ENCODE data around the gene QRFP.
"Not testable (repeated sequence)": the region's sequence is repeated elsewhere in the genome, so short reads cannot be mapped to it uniquely, and the experiment has no call there.

The QRFP gene

DNA sequence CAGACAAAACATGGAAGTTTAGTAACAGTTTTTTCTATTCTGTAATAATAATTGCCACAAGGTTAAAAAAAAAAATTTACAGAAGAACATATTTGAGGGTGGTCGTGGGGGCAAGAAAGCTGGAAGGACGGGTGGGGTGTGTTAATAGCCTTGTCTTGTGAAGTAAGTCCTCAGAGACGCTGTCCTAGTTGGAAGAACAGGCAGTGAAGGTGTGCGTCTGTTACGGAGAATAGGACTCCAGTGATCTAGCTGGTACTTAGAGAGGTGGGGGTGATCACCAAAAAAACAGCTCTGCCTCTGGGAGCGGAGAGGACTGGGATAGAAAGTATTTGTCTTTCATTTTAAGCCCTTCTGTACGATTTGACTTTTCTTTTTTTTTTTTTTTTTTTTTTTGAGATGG lies 43.8 kb downstream of the QRFP start:
- TF ChIP-seq, protein P1, sequence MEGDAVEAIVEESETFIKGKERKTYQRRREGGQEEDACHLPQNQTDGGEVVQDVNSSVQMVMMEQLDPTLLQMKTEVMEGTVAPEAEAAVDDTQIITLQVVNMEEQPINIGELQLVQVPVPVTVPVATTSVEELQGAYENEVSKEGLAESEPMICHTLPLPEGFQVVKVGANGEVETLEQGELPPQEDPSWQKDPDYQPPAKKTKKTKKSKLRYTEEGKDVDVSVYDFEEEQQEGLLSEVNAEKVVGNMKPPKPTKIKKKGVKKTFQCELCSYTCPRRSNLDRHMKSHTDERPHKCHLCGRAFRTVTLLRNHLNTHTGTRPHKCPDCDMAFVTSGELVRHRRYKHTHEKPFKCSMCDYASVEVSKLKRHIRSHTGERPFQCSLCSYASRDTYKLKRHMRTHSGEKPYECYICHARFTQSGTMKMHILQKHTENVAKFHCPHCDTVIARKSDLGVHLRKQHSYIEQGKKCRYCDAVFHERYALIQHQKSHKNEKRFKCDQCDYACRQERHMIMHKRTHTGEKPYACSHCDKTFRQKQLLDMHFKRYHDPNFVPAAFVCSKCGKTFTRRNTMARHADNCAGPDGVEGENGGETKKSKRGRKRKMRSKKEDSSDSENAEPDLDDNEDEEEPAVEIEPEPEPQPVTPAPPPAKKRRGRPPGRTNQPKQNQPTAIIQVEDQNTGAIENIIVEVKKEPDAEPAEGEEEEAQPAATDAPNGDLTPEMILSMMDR (IDR thresholded peaks at IDR 0.05; ENCODE audit: extremely low read depth, missing control alignments) = no peak
- no peak for DNase-seq (ENCODE audit: low spot score)

DNA sequence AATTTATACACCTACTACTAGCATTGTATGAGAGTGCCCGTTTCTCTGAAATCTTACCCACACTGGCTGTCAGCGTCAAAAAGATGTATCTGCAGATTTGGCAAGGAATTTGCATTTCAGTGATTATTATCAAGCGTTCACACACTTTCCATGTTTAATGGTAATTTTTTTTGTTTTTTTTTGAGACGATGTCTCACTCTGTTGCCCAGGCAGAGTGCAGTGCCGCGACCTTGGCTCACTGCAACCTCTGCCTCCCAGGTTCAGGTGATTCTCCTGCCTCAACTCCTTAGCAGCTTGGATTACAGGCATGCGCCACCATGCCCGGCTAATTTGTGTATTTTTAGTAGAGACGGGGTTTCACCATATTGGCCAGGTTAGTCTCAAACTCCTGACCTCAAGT lies 47.3 kb downstream of the QRFP start:
- TF ChIP-seq, protein P1 (IDR thresholded peaks at IDR 0.05; ENCODE audit: extremely low read depth, missing control alignments) = no peak
- no peak for DNase-seq (ENCODE audit: low spot score)

DNA sequence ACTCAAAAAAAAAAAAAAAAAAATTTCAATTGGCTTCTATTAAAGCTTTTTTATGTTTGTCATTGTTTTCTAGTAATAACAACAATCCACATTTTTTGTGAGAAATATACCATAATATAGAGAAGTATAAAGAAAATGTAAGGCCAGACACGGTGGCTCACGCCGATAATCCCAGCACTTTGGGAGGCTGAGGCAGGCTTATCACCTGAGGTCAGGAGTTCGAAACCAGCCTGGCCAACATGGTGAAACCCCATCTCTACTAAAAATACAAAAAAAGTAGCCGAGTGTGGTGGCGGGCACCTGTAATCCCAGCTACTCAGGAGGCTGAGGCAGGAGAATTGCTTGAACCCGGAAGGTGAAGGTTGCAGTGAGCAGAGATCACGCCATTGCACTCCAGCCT lies 48.1 kb downstream of the QRFP start:
- DNase-seq (ENCODE audit: low spot score) = not testable (repeated sequence)

DNA sequence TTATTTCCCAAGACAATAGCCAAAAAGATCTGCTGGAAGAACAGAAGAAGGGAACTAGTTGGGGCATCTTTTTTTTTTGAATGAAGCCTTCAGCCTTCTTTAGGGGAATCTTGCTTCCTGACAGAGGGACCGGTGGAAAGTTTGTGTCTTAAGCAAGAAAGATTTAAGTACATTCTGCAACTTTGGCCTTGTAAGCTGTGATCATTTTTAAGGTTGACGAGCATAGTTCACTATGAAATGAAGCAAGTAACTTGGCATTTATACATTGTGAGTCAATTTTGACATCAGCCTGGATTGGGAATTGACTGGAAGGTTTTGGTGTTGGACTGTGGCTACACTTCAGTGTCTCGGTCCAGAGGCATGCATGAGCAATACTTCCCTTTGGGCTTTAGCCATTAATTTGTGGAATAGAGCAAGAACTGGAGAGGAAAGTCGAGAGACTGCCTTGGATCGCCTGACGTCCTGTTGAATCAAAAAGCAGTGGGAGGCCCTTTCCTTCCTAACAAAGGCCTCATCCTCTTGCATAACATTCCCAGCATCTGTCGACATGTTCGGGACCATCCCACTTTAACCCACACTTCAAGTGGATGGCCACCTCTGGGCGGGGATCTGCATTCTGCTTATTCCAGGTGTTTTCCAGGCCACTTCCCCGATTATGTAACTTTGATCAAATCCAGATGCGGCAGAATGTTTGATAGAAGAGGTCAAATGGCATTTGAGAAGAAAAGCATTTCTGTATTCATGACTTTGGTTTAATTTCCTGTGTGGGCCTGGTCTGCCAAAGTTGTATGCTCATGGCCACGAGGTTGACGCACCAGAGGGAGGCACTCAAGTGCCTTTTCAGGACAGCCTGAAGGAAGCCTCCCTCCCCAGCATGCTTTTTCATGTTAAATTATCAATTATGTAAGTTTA lies 49.0 kb downstream of the QRFP start:
- TF ChIP-seq, protein P1 (IDR thresholded peaks at IDR 0.05; ENCODE audit: extremely low read depth, missing control alignments) = no peak

DNA sequence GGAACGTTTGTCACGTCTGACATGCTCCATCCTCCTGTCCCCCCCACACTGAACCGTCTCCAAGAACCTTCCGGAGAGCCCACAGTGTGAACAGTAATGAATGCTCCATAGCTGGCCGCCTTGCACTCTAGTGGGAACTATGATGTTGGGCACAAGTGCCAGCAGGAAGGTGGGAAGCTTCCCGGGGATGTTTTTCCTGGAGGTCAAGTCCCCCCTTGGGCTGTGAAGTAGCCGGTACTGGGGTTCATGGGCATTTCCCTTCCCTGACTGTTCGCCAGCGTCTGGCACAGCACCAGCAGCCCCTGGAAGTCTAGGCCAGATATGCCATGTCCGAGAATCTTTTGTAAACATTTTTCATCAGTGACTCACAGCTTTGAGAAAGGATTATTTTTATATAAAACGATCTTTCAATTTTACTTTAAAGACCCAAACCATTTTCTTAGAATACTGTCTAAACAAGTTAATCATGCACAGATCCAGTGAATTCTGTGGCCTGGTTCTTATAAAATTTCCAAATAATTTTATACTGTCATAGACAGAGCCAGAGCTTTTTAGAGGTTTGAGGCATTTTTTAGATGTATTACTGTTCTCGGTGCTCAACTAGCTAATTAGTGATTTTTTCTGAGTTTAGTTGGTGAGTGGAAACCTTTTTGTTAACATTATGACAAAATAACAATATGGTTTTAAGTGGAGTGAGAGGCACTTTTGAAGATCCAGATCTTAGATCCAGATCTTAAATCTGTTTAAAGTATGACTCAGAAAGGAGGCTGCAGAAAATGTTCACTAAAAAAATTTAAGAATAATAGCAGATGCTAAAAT lies 49.9 kb downstream of the QRFP start:
- TF ChIP-seq, protein P1 (IDR thresholded peaks at IDR 0.05; ENCODE audit: extremely low read depth, missing control alignments) = no peak
- DNase-seq (ENCODE audit: low spot score) = no peak

More for the DNA sequence above, 49.0 kb downstream of the QRFP start:
- no peak for DNase-seq (ENCODE audit: low spot score)

DNA sequence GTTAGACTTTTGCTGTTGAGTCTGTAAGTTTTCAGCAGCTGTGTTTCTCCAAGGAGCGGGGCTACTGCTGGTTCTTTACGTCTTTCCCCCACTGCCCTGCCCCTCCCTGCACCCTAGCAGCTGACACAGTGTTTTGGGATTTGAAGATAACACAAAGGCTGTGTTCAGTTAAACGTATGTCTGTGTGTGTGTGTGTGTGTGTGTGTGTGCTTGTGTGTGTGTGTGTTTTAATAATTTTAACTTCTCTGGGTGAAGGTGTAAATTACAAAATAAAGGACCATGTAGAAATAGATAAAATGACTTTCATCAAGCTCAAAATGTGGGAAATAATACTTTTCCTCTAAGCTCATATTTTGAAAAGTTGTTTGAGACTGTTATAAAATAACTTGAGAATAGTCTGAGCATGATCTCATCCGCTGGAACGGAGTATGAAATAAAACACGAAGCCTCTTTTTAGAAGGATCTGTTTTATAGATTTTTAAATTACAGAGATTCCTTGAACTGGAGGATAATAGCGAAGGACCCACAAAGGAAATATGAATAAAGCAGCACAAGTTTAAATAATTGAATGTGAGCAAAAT lies 50.6 kb downstream of the QRFP start:
- no peak for DNase-seq (ENCODE audit: low spot score)
- TF ChIP-seq, protein P1 (IDR thresholded peaks at IDR 0.05; ENCODE audit: extremely low read depth, missing control alignments) = no peak

DNA sequence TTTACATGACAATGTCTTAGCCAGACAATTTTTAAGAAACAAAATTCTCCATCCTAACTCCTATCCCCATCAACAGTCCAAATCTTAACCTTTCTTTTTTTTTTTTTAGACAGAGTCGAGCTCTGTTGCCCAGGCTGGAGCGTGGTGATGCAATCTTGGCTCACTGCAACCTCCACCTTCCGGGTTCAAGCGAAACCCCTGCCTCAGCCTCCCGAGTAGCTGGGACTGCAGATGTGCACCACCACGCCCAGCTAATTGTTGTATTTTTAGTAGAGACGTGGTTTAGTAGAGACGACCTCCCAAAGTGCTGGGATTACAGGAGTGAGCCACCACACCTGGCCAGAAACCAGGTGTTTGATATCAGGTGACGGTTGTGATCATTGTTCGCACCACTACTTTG lies 51.4 kb downstream of the QRFP start:
- TF ChIP-seq, protein P1 (IDR thresholded peaks at IDR 0.05; ENCODE audit: extremely low read depth, missing control alignments) = no peak
- no peak for DNase-seq (ENCODE audit: low spot score)

Measured in GM20000 (cell line).